ENCODE results near the gene SIVA1.
A peak's percentile ranks its signal among the peaks of the same experiment; 100 is the strongest.

SIVA1 gene

GRCh38 chr14:104752735-104753527, at the start of gene SIVA1:
Gene SIVA1 (plus strand): TSS chr14:104753147. CDS start chr14:104753202, 55 bp downstream.
- DNase-seq = peak; percentile 99

GRCh38 chr14:104703269-104703668, 49.7 kb upstream of the SIVA1 start:
- DNase-seq = no peak

GRCh38 chr14:104704252-104704651, 48.7 kb upstream of the SIVA1 start:
- DNase-seq = no peak

GRCh38 chr14:104705340-104706047, 47.5 kb upstream of the SIVA1 start:
- no peak for DNase-seq

DNA sequence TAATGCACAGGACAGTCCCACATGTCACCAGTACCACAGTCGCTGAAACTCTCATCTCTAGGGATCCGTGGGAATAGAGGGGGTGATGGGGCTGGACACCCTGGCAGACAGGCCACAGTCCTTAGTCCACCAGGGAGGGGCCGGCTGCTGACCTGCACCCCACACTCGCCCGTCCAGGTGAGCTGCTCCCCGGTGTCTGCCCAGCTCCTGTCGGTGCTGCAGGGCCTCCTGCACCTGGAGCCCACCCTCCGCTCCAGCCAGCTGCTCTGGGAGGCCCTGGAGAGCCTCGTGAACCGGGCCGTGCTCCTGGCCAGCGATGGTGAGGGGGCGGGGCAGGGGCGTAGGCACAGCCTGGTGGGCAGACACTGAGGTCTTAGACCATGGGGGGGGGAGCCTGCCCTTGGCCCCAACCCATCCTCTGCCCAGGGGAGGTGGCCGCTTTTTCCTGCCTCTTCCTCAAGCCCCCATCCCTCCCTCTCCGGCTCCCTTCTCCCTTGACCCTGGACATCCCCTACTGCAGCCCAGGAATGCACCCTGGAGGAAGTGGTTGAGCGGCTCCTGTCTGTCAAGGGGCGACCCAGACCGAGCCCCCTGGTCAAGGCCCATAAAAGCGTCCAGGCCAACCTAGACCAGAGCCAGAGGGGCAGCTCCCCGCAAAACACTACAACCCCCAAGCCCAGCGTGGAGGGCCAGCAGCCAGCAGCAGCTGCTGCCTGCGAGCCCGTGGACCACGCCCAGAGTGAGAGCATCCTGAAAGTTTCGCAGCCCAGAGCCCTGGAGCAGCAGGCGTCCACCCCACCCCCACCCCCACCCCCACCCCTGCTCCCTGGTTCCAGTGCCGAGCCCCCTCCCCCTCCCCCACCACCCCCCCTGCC, 46.0 kb upstream of the SIVA1 start:
- no peak for DNase-seq

DNA sequence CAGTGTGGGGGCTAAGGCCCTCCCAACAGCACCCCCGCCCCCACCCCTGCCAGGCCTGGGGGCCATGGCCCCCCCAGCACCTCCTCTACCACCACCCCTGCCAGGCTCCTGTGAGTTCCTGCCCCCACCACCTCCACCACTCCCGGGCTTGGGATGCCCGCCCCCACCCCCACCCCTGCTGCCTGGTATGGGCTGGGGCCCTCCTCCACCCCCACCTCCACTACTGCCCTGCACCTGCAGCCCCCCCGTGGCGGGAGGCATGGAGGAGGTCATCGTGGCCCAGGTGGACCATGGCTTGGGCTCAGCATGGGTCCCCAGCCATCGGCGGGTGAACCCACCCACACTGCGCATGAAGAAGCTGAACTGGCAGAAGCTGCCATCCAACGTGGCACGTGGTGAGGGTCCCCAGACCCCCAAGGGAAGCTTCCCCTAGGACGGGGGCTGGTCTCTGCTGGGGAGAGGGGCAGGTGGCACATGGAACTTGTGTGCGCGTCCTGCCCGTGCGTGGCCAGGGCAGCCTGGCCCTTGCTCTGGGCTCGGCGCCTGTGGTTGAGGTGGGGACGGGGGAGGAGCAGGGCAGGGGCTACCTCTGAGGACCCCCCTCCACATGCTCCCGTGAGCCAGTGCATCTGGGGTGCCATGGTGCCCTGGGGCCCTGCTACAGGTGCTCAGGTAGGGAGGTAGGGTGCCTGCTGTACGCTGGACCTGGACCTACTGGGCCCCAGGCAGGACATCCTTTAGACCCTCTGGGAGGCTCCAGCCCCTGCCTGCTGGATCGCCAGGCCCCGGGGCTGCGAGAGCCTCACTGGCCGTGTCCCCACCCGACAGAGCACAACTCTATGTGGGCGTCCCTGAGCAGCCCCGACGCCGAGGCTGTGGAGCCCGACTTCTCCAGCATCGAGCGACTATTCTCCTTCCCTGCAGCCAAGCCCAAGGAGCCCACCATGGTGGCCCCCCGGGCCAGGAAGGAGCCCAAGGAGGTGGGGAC, 45.0 kb upstream of the SIVA1 start:
- DNase-seq = no peak

- peak; percentile 46 for DNase-seq
These were observed 44.2 kb upstream of the SIVA1 start for GRCh38 chr14:104708606-104709268.

GRCh38 chr14:104709387-104710039, 43.4 kb upstream of the SIVA1 start:
- no peak for DNase-seq

DNA sequence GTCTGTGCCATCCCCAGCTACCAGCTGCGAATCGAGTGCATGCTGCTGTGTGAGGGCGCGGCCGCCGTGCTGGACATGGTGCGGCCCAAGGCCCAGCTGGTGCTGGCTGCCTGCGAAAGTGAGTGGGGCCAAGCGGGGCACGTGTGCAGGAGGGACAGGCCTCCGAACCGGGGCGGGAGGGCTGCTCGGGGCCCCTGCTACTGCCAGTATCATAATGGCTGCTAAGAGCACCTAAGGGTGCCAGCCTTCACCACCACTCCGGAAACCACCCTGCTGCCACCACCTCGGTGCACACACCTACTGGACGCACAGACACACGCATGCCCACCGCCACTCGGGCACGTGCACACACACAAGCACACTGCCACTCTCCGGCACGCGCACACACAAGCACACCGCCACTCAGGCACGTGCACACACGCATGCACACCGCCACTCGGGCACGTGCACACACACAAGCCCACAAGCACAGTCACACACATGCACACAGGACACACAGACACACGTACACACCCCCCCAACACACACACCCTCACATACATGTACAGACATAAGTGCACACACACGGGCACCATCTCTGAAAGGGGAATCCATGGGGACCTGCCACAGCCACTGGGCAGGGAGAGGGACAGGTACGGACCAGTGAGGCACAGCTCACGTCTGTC, 42.7 kb upstream of the SIVA1 start:
- DNase-seq = no peak

DNA sequence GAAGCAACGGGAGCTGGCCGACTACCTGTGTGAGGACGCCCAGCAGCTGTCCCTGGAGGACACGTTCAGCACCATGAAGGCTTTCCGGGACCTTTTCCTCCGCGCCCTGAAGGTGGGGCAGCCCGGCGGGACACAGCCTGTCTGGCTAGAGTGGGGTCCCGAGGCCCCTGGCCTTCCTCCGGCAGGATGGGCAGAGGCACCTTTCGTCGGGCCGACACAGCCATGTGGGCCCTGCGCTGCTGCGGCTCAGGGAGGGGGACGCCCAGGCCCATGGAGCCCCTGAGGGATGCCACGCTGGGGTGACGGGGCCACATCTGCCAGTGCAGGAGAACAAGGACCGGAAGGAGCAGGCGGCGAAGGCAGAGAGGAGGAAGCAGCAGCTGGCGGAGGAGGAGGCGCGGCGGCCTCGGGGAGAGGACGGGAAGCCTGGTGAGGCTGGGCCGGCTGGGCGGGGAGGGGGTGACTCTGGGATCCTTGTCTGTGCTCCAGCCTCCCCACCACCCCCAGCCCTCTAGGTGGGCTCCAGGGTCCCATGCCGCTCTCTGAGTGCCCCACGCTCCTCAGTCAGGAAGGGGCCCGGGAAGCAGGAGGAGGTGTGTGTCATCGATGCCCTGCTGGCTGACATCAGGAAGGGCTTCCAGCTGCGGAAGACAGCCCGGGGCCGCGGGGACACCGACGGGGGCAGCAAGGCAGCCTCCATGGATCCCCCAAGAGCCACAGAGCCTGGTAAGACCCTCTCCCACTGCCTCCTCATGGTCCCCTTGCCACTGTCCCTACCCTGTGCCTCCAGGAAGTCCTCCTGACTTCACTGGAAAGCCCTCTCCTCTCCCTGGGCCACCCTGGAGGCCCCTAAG, 39.8 kb upstream of the SIVA1 start:
- no peak for DNase-seq

DNA sequence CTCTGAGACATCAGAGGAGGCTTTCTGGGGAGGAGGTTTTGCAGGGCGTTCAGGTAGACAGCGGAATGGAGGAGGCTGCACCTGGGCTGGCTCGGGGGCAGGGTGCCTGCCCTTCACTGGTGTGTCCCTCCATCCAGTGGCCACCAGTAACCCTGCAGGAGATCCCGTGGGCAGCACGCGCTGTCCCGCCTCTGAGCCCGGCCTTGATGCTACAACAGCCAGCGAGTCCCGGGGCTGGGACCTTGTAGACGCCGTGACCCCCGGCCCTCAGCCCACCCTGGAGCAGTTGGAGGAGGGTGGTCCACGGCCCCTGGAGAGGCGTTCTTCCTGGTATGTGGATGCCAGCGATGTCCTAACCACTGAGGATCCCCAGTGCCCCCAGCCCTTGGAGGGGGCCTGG, 38.9 kb upstream of the SIVA1 start:
- DNase-seq = no peak

DNA sequence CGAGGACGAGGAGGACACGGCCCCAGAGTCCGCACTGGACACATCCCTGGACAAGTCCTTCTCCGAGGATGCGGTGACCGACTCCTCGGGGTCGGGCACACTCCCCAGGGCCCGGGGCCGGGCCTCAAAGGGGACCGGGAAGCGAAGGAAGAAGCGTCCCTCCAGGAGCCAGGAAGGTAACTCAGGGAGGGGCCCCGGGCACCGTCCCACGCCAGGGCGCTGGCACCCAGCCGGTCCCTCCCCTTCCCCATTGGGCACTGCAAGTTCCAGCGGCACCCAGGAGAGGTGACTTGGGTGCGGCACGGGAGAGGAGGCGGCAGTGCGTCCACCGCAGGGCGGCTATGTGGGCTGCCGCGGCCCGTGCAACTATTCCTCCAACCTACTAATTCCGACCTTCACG, 38.3 kb upstream of the SIVA1 start:
- DNase-seq = no peak

- DNase-seq = no peak
These were observed 37.5 kb upstream of the SIVA1 start for GRCh38 chr14:104715416-104715815.

GRCh38 chr14:104715871-104716270, 37.1 kb upstream of the SIVA1 start:
- no peak for DNase-seq

DNA sequence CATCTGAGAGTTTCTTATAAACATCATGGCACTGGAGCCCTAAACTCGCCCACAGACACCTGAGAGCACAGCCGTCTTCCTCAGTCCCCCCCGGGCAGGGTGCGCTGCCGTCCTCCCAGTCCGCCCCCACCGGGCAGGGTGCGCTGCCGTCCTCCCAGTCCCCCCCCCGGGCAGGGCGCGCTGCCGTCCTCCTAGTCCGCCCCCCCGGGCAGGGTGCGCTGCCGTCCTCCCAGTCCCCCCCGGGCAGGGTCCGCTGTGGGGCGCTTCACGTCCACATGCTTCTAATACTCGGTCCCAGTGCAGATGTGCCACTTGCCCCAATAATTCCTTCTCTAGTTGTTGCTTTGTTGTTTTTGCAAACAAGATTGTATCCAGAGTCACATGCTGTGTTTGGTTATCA, 35.8 kb upstream of the SIVA1 start:
- DNase-seq = no peak

DNA sequence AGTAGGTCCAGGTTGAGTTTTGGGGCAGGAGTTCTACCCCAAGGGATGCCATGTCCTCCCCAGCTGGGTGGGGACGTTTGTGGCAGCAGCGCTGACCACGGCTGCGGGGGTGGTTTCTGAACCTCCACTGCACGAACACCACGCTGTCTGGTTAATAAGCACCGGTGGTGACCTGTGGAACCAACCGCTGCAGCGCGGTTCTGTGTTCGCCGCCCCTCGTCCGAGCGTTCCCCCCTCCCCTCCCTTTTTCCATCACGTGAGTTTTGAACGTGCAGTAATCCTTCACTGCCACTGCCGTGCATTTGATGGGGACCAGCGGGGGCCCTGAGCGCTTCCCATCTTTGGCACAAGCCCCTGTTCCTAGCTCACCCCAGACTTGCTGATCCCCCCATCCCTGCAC, 35.3 kb upstream of the SIVA1 start:
- DNase-seq = no peak

- no peak for DNase-seq
These were observed 34.8 kb upstream of the SIVA1 start for GRCh38 chr14:104718147-104718546.

DNA sequence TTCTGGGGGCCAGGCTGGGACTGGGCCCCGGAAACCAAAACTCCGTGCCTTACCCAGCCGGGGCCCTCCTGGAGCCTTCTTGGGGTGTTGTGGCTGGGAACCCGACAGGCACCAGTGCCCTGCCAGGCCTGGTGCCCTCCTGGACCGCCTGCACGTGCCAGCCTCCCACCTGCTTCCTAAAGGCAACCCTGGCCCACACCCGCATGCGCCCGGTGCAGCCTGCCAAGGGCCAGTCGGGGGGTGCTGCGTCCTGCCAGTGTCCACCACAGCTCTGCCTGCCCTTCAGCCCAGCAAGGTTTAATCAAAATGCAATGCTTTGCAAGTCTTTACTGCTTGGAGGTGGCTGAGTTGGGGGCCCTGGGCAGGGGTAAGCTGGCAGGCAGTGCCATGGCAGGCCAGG, 34.1 kb upstream of the SIVA1 start:
- DNase-seq = no peak

GRCh38 chr14:104719343-104719742, 33.6 kb upstream of the SIVA1 start:
- DNase-seq = no peak

All from NCI-H526 treated with DMSO at 0.1 percent for 48 hours (cell line).